OCI-LY3 (cell line): Measurements from ENCODE around the gene STYXL1.

Experiments
- EZH2phosphoT487 ChIP-seq: fragments of 200-600 bp; shearing (Covaris generic); IDR thresholded peaks from 2 replicates; pipeline ENCODE4 v1.6.1; 2018; ENCODE audit warnings: antibody characterized with exemption, mixed run types, low read depth
- TF ChIP-seq, protein P1 (sequence below): fragments of 200-600, 300-600 bp; sonication (generic); IDR thresholded peaks from 2 replicates; pipeline ENCODE4 v1.5.1; 2014; ENCODE audit warnings: antibody characterized with exemption, low read length, low read depth

DNA sequence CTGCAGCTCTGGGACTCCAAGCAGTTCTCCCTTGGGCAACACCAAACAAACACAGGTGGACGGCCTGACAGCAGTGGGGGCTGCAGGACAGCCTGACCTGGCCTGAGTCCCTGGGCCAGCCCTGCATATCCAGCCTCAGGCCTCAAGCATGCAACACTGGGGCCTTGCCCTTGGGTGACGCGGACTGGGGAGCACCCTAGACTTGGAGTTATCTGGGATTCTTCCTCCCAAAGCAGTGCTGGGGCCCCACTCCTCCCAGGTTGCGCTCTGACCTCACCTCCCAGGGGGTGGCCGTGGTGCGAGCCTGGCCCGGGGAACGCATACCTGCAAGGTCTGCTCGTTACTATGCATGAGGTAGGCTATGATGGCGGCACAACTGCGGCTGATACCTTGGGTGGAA is 47.2 kb downstream of the STYXL1 start:
- TF ChIP-seq, protein P1, sequence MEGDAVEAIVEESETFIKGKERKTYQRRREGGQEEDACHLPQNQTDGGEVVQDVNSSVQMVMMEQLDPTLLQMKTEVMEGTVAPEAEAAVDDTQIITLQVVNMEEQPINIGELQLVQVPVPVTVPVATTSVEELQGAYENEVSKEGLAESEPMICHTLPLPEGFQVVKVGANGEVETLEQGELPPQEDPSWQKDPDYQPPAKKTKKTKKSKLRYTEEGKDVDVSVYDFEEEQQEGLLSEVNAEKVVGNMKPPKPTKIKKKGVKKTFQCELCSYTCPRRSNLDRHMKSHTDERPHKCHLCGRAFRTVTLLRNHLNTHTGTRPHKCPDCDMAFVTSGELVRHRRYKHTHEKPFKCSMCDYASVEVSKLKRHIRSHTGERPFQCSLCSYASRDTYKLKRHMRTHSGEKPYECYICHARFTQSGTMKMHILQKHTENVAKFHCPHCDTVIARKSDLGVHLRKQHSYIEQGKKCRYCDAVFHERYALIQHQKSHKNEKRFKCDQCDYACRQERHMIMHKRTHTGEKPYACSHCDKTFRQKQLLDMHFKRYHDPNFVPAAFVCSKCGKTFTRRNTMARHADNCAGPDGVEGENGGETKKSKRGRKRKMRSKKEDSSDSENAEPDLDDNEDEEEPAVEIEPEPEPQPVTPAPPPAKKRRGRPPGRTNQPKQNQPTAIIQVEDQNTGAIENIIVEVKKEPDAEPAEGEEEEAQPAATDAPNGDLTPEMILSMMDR, result no peak
- no peak for TF ChIP-seq EZH2phosphoT487
